GM12878 (cell line): Measurements from ENCODE around the gene OR10X1. TPM values are rescaled to one million over a fixed set of nuclear protein-coding genes. Genes with fewer than 3 reads are reported as not detected.
A peak's percentile ranks its signal among the peaks of the same experiment; 100 is the strongest.

ENCODE experiments used
- ATAC-seq: fragments of 200-7000 bp; cut with Tn5 transposase; 3 replicates; pipeline ENCODE4 v1.9.1; 2020; ENCODE audit warnings: mild to moderate bottlenecking, moderate library complexity
- BruUV-seq: library from RNA; stranded (reverse); fragments of 400-500 nt; replicated peaks from 2 replicates; lab custom pipeline; 2021; lab: Mats Ljungman, UMichigan
- CTCF ChIA-PET: fragments of 300-600 bp; sonication (Branson Sonifier 250); formaldehyde crosslinking; extraction: SDS; loops from one replicate; lab custom pipeline; 2021; ENCODE audit warnings: inconsistent platforms; lab: Yijun Ruan, JAX
- POLR2A ChIA-PET: fragments of 350-600 bp; formaldehyde crosslinking; extraction: SDS; loops from one replicate; lab custom pipeline; 2021; ENCODE audit warnings: inconsistent platforms; lab: Charles Lee
- RAD21 ChIA-PET: fragments of 300-600 bp; sonication (Branson Sonifier 250); formaldehyde crosslinking; loops from one replicate; lab custom pipeline; 2023; ENCODE audit warnings: antibody characterized with exemption; ENCODE audit not compliant: unreplicated experiment; lab: Charles Lee
- SMC1A ChIA-PET: fragments of 300-600 bp; sonication (Branson Sonifier 250); formaldehyde crosslinking; loops from one replicate; lab custom pipeline; 2023; ENCODE audit not compliant: unreplicated experiment, uncharacterized antibody; lab: Charles Lee
- DNase-seq: peaks from one replicate; pipeline ENCODE4 v3.0.0-alpha.2; 2011; ENCODE audit warnings: low read depth, low spot score
- FAIRE-seq: peaks from 3 replicates; lab custom pipeline; 2011; peaks lifted over from hg19 to GRCh38; lab: Jason Lieb, UNC
- H2AFZ ChIP-seq: 2 replicates; pipeline ENCODE4 v1.6.0; 2011; ENCODE audit warnings: low read depth, low read length, control low read depth; ENCODE audit not compliant: control insufficient read depth
- H3K27ac ChIP-seq: 2 replicates; pipeline ENCODE4 v1.5.1; 2011; ENCODE audit warnings: control low read depth; ENCODE audit not compliant: control insufficient read depth, insufficient read depth
- H3K27me3 ChIP-seq, 2 experiments: replicated peaks in 1 of 2; 2 replicates each; pipeline versions ENCODE4 v1.6.0 to v1.6.1; 2011; ENCODE audit warnings: low read length in 1 of 2; ENCODE audit not compliant: control insufficient read depth in 2 of 2, insufficient read depth in 2 of 2
- H3K36me3 ChIP-seq, 2 experiments: 2 replicates each; pipeline ENCODE4 v1.5.1; 2011; ENCODE audit warnings: low read length in 1 of 2; ENCODE audit not compliant: control insufficient read depth in 2 of 2, insufficient read depth in 2 of 2
- H3K4me1 ChIP-seq: 2 replicates; pipeline ENCODE4 v1.6.1; 2011; ENCODE audit warnings: mild to moderate bottlenecking, low read length, moderate library complexity, mixed read lengths; ENCODE audit not compliant: control insufficient read depth, insufficient read depth
- H3K4me2 ChIP-seq: 2 replicates; pipeline ENCODE4 v1.6.0; 2011; ENCODE audit warnings: control low read depth; ENCODE audit not compliant: control insufficient read depth, insufficient read depth
- H3K4me3 ChIP-seq: fragments of 200-600 bp; sonication (generic); 2 replicates; pipeline ENCODE4 v1.5.1; 2016
- H3K79me2 ChIP-seq: 2 replicates; pipeline ENCODE4 v1.6.0; 2011; ENCODE audit warnings: low read length; ENCODE audit not compliant: control insufficient read depth, insufficient read depth
- H3K9ac ChIP-seq: 2 replicates; pipeline ENCODE4 v1.8.0; 2011; ENCODE audit warnings: low read length, control low read depth, mixed read lengths; ENCODE audit not compliant: control insufficient read depth, insufficient read depth
- H3K9me3 ChIP-seq: replicated peaks from 3 replicates; pipeline ENCODE4 v1.5.1; 2011; ENCODE audit warnings: mild to moderate bottlenecking, low read length; ENCODE audit not compliant: control insufficient read depth, insufficient read depth
- H4K20me1 ChIP-seq: 2 replicates; pipeline ENCODE4 v1.6.0; 2011; ENCODE audit not compliant: control insufficient read depth, insufficient read depth
- BRCA1 ChIP-seq: IDR thresholded peaks from 2 replicates; pipeline ENCODE4 v1.6.1; 2011; ENCODE audit warnings: low read depth, low read length, improper control_type of control experiment
- CHD2 ChIP-seq: IDR thresholded peaks from 2 replicates; pipeline ENCODE4 v1.6.1; 2011; ENCODE audit warnings: low read depth, low read length, improper control_type of control experiment, borderline replicate concordance
- E2F4 ChIP-seq: IDR thresholded peaks from 2 replicates; pipeline ENCODE4 v1.6.1; 2012; ENCODE audit warnings: low read depth, low read length, improper control_type of control experiment
- EED ChIP-seq: sonication (generic); IDR thresholded peaks from 2 replicates; pipeline ENCODE4 v1.6.1; 2016; ENCODE audit warnings: antibody characterized with exemption, low read depth
- EGR1 ChIP-seq, 2 experiments: IDR thresholded peaks; 1 replicate in 1 of 2; 2 replicates in 1 of 2; pipeline ENCODE4 v1.6.1; 2011 to 2012; ENCODE audit warnings: low read depth in 2 of 2, low read length in 2 of 2, borderline replicate concordance in 1 of 2, mild to moderate bottlenecking in 1 of 2, moderate library complexity in 1 of 2
- ETV6 ChIP-seq, 2 experiments: fragments of 450-650 bp in 1 of 2; IDR thresholded peaks in 1 of 2; conservative IDR thresholded peaks in 1 of 2; 2 replicates each; pipeline ENCODE4 v1.6.1; 2014; ENCODE audit warnings: antibody characterized with exemption in 1 of 2, borderline replicate concordance in 1 of 2, low read depth in 1 of 2, mild to moderate bottlenecking in 1 of 2, moderate library complexity in 1 of 2
- FOS ChIP-seq: IDR thresholded peaks from 3 replicates; pipeline ENCODE4 v1.6.1; 2011; ENCODE audit warnings: borderline replicate concordance; ENCODE audit not compliant: insufficient read length; ENCODE audit errors: extremely low read depth
- FOXK2 ChIP-seq: fragments of 450-650 bp; IDR thresholded peaks from 2 replicates; pipeline ENCODE4 v1.6.1; 2017; ENCODE audit warnings: mild to moderate bottlenecking, moderate library complexity
- LARP7 ChIP-seq: fragments of 450-650 bp; IDR thresholded peaks from 2 replicates; pipeline ENCODE4 v1.6.1; 2017; ENCODE audit warnings: mild to moderate bottlenecking
- NBN ChIP-seq: fragments of 450-650 bp; IDR thresholded peaks from 2 replicates; pipeline ENCODE4 v1.6.1; 2016
- NKRF ChIP-seq: fragments of 450-650 bp; conservative IDR thresholded peaks from 2 replicates; pipeline ENCODE4 v1.6.1; 2017; ENCODE audit warnings: mild to moderate bottlenecking, moderate library complexity
- POLR2A ChIP-seq: IDR thresholded peaks from 2 replicates; pipeline ENCODE4 v1.6.1; 2011; ENCODE audit warnings: low read depth, mild to moderate bottlenecking, low read length
- RBBP5 ChIP-seq: fragments of 200-600 bp; sonication (generic); conservative IDR thresholded peaks from 2 replicates; pipeline ENCODE4 v1.6.1; 2016
- RELB ChIP-seq: fragments of 450-650 bp; IDR thresholded peaks from 2 replicates; pipeline ENCODE4 v1.6.1; 2017; ENCODE audit warnings: low read depth, mild to moderate bottlenecking, moderate library complexity
- SRF ChIP-seq, 2 experiments: IDR thresholded peaks; 2 replicates each; pipeline ENCODE4 v1.6.1; 2011; ENCODE audit warnings: low read depth in 2 of 2, low read length in 2 of 2, mild to moderate bottlenecking in 1 of 2, moderate library complexity in 1 of 2
- ZSCAN29 ChIP-seq: fragments of 450-650 bp; IDR thresholded peaks from 2 replicates; pipeline ENCODE4 v1.6.1; 2017; ENCODE audit warnings: mild to moderate bottlenecking, moderate library complexity
- WGBS: methylation state at CpG from one replicate; pipeline ENCODE4 v1.1.6; 2016; ENCODE audit warnings: low lambda C conversion rate; ENCODE audit not compliant: insufficient replicate concordance, insufficient coverage; ENCODE audit errors: missing lambda C conversion rate; 5-methylcytosine and 5-hydroxymethylcytosine counted together
- in situ Hi-C: fragments of 300-500 bp; cut with MboI; formaldehyde crosslinking; loops from 9 replicates; pipeline ENCODE4 v1.14.3; 2018; ENCODE audit warnings: mixed read lengths
- intact Hi-C: fragments of 100-400 bp; cut with micrococcal nuclease; formaldehyde crosslinking; loops from one replicate; pipeline ENCODE4 v1.14.2; 2022; ENCODE audit not compliant: unreplicated experiment
- polyA plus RNA-seq, 11 experiments: library from polyadenylated mRNA; depleted of rRNA in 4 of 11; unstranded in 6 of 11; stranded (reverse) in 5 of 11; fragments of >200 nt; fragmentation: Nextera tagmentation in 4 of 11; fragmentation: Illumina TruSeq in 1 of 11; extraction: Ambion mirVana in 4 of 11; extraction: Trizol in 1 of 11; gene quantifications; 1 replicate in 1 of 11; 2 replicates in 10 of 11; pipeline versions ENCODE4 v1.2.1 to v1.2.3, GENCODE V29; 2011 to 2016; ENCODE audit warnings: inconsistent platforms in 2 of 11, missing spikeins in 2 of 11, low read depth in 1 of 11
- total RNA-seq, 4 experiments: library from RNA; depleted of rRNA in 3 of 4; stranded (reverse); fragments of >200 nt in 3 of 4; fragmentation: Illumina TruSeq in 1 of 4; extraction: Trizol in 1 of 4; gene quantifications; 2 replicates each; pipeline versions ENCODE4 v1.2.1 to v1.2.3, GENCODE V29; 2013 to 2021

The OR10X1 gene
- total and polyA plus RNA-seq, 10 of the 15 experiments (the other 5 are each of a cell fraction or from before 2014, with no cell fraction given): not detected

GRCh38 chr1:158611916-158612315 lies 32.2 kb upstream of the OR10X1 start:
- H3K4me3 ChIP-seq: no peak overlapping the region
- WGBS: 2% methylated on average over 3 of the region's 3 CpGs
- in situ Hi-C loops: no loop called here
- H3K27ac ChIP-seq: no peak overlapping the region
- no peak overlapping the region for H3K9ac ChIP-seq
- POLR2A ChIA-PET: no interaction called here
- BruUV-seq: no TSS peak
- no peaks in the 10 kb centered on the region for H3K36me3 ChIP-seq
- no peaks in the 10 kb centered on the region for H4K20me1 ChIP-seq
- DNase-seq (no peak), ATAC-seq (peak; percentile 63), FAIRE-seq (peak; percentile 38)
- intact Hi-C loops: no loop called here
- H3K4me2 ChIP-seq: peak overlapping the region; percentile 13; the same call in 1 of the 2 replicates
- H3K79me2 ChIP-seq: no peaks in the 10 kb centered on the region
- H2AFZ ChIP-seq: no peak overlapping the region
- no peaks in the 10 kb centered on the region for H3K4me1 ChIP-seq
- RAD21 ChIA-PET: no interaction called here
- SMC1A ChIA-PET: no interaction called here
- H3K27me3 ChIP-seq: 0 out of 4 replicates have a peak, but pooled peaks cover 0 to 2% of the 10 kb centered on the region in 2 experiments
- no peak for TF ChIP-seq CHD2
- no peak for TF ChIP-seq FOS
- TF ChIP-seq ETV6 (conservative IDR thresholded peaks at IDR 0.05 in 1 of 2, IDR thresholded peaks at IDR 0.05 in 1 of 2; ENCODE audit: borderline replicate concordance in 1 of 2, low read depth in 1 of 2): no peak
- no peak for TF ChIP-seq BRCA1
- TF ChIP-seq FOXK2: no peak
- no peak for TF ChIP-seq POLR2A
- no peak for TF ChIP-seq LARP7
- no peak for TF ChIP-seq NBN
- TF ChIP-seq SRF (IDR thresholded peaks at IDR 0.05; ENCODE audit: low read depth in 2 of 2, low read length in 2 of 2): no peak
- TF ChIP-seq EED: no peak
- TF ChIP-seq NKRF: no peak
- TF ChIP-seq EGR1 (IDR thresholded peaks at IDR 0.05; ENCODE audit: borderline replicate concordance in 1 of 2, low read depth in 2 of 2, low read length in 2 of 2): no peak
- TF ChIP-seq E2F4: no peak
- TF ChIP-seq RBBP5: no peak
- no peak for TF ChIP-seq RELB
- TF ChIP-seq ZSCAN29: no peak
- CTCF ChIA-PET: no interaction called here
- no peaks in the 10 kb centered on the region for H3K9me3 ChIP-seq
